OCI-LY7 (cell line): Measurements from ENCODE around the gene ADCY1.

ENCODE experiments used
- EZH2phosphoT487 ChIP-seq: fragments of 200-600 bp; sonication (generic); IDR thresholded peaks from 2 replicates; pipeline ENCODE4 v1.6.1; 2018; ENCODE audit warnings: low read depth, borderline replicate concordance, mild to moderate bottlenecking, mixed run types, antibody characterized with exemption, low read length, moderate library complexity, mixed read lengths
- TF ChIP-seq, protein P1 (sequence below): fragments of 200-600 bp; sonication (generic); conservative IDR thresholded peaks from 2 replicates; pipeline ENCODE4 v1.5.1; 2014; ENCODE audit warnings: mild to moderate bottlenecking, antibody characterized with exemption, low read length, moderate library complexity, mixed read lengths

DNA sequence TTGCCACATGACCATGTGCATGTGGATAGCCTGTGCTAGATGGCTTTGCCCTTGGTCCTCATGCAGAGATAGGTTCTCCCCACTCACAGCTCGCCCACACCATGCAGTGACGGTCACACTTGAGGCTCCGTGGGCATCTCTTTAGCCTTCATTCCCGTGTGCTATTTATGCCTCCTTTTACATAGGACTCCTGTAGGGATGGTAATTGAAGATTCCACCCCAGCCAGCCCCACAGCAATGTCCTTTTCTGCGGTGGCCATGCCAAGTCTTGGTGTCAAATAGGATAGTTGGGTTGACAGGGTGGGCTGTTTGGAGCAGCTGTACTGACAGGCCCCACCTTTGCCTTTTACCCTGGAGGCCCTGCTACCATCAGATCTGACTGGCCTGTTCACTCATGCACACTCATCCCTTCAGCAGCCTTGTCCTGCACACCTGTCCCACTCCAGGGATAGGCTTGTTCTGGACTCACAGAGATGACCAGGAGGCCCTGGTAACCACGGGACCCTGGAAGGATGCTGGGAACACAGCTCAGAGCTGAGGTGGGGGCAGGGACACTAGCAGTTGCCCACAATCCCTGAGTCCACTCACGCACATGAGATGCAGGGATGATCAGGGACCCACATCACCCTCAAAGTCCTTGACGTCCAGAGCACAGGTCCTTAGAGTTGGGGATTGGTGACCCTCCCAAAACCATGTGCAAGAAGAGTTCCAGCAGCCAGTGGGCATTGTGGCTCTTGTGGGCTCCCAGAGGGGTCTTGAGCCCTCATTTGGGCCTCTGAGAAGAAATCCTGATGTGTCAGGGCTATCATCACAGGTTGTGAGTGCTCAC lies 71.2 kb downstream of the ADCY1 start:
- TF ChIP-seq, protein P1, sequence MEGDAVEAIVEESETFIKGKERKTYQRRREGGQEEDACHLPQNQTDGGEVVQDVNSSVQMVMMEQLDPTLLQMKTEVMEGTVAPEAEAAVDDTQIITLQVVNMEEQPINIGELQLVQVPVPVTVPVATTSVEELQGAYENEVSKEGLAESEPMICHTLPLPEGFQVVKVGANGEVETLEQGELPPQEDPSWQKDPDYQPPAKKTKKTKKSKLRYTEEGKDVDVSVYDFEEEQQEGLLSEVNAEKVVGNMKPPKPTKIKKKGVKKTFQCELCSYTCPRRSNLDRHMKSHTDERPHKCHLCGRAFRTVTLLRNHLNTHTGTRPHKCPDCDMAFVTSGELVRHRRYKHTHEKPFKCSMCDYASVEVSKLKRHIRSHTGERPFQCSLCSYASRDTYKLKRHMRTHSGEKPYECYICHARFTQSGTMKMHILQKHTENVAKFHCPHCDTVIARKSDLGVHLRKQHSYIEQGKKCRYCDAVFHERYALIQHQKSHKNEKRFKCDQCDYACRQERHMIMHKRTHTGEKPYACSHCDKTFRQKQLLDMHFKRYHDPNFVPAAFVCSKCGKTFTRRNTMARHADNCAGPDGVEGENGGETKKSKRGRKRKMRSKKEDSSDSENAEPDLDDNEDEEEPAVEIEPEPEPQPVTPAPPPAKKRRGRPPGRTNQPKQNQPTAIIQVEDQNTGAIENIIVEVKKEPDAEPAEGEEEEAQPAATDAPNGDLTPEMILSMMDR = no peak
- no peak for TF ChIP-seq EZH2phosphoT487
